B cell (primary cell): ENCODE measurements around the gene C20orf144. TPM values are rescaled to one million over a fixed set of nuclear protein-coding genes. Genes with fewer than 3 reads are reported as not detected.

Experiments used
- ATAC-seq: fragments of 200-7000 bp; cut with Tn5 transposase; one replicate; pipeline ENCODE4 v1.10.0; 2021; ENCODE audit warnings: low read depth, mild to moderate bottlenecking, moderate number of reproducible peaks, moderate library complexity
- CTCF ChIA-PET: fragments of 350-600 bp; sonication (Branson Sonifier 250); formaldehyde crosslinking; loops from one replicate; lab custom pipeline; 2021; ENCODE audit warnings: antibody characterized with exemption, inconsistent platforms; lab: Charles Lee
- POLR2A ChIA-PET: fragments of 350-600 bp; sonication (Branson Sonifier 250); formaldehyde crosslinking; loops from one replicate; lab custom pipeline; 2021; ENCODE audit warnings: antibody characterized with exemption; lab: Charles Lee
- DNase-seq: peaks from one replicate; pipeline ENCODE4 v3.0.0; 2013
- H2AFZ ChIP-seq: 2 replicates; pipeline ENCODE4 v1.6.1; 2012; ENCODE audit warnings: mild to moderate bottlenecking, low read depth, low read length; ENCODE audit not compliant: insufficient read depth, poor library complexity, severe bottlenecking
- H3K27ac ChIP-seq, 2 donors: 1 replicate in 1 of 2; 2 replicates in 1 of 2; pipeline ENCODE4 v1.5.1; 2012 to 2013; ENCODE audit warnings: low read length in 2 of 2, mild to moderate bottlenecking in 2 of 2, moderate library complexity in 1 of 2
- H3K27me3 ChIP-seq, 4 experiments: fragments of 200-600 bp in 1 of 4; sonication (generic) in 1 of 4; replicated peaks in 1 of 4; 1 replicate in 2 of 4; 2 replicates in 2 of 4; pipeline versions ENCODE4 v1.6.1 to v1.7.0; 2013 to 2016; ENCODE audit warnings: low read length in 3 of 4, mild to moderate bottlenecking in 2 of 4, mixed read lengths in 1 of 4, moderate library complexity in 1 of 4; ENCODE audit not compliant: insufficient read depth in 4 of 4, control insufficient read depth in 3 of 4; ENCODE audit errors: control extremely low read depth in 1 of 4
- H3K36me3 ChIP-seq, 2 experiments: replicated peaks in 1 of 2; 1 replicate in 1 of 2; 2 replicates in 1 of 2; pipeline versions ENCODE4 v1.6.1 to v1.7.1; 2013; ENCODE audit warnings: low read length in 1 of 2; ENCODE audit not compliant: insufficient read depth in 2 of 2, control insufficient read depth in 1 of 2; ENCODE audit errors: control extremely low read depth in 1 of 2, extremely low read depth in 1 of 2
- H3K4me1 ChIP-seq, 2 donors: fragments of 200-600 bp in 1 of 2; sonication (generic) in 1 of 2; 1 replicate in 1 of 2; 2 replicates in 1 of 2; pipeline versions ENCODE4 v1.5.1 to v1.6.1; 2013 to 2017; ENCODE audit warnings: low read length in 2 of 2; ENCODE audit not compliant: control insufficient read depth in 2 of 2, insufficient read depth in 2 of 2
- H3K4me2 ChIP-seq: replicated peaks from 2 replicates; pipeline ENCODE3; 2012; ENCODE audit warnings: mild to moderate bottlenecking, low read depth, low read length; ENCODE audit not compliant: poor library complexity, severe bottlenecking
- H3K4me3 ChIP-seq, 5 experiments: fragments of 200-600 bp in 1 of 5; sonication (generic) in 1 of 5; 1 replicate in 3 of 5; 2 replicates in 2 of 5; pipeline versions ENCODE4 v1.5.1 to v1.7.0; 2011 to 2016; ENCODE audit warnings: low read length in 4 of 5, mild to moderate bottlenecking in 4 of 5, low read depth in 2 of 5, control low read depth in 1 of 5, moderate library complexity in 1 of 5; ENCODE audit not compliant: insufficient read depth in 1 of 5; ENCODE audit errors: control extremely low read depth in 1 of 5, extremely low read depth in 1 of 5
- H3K79me2 ChIP-seq: fragments of 200-600 bp; sonication (generic); one replicate; pipeline ENCODE4 v1.6.0; 2016; ENCODE audit warnings: low read length; ENCODE audit not compliant: control insufficient read depth, insufficient read depth
- H3K9ac ChIP-seq: fragments of 200-600 bp; sonication (generic); 2 replicates; pipeline ENCODE4 v1.6.1; 2017; ENCODE audit warnings: mild to moderate bottlenecking, low read length, moderate library complexity
- H3K9me3 ChIP-seq, 3 donors: one replicate each; pipeline versions ENCODE4 v1.6.1 to v1.7.1; 2013; ENCODE audit warnings: low read length in 2 of 3; ENCODE audit not compliant: control insufficient read depth in 2 of 3, insufficient read depth in 1 of 3; ENCODE audit errors: control extremely low read depth in 1 of 3
- H4K20me1 ChIP-seq: 2 replicates; pipeline ENCODE4 v1.6.0; 2012; ENCODE audit warnings: mild to moderate bottlenecking, low read length; ENCODE audit not compliant: insufficient read depth, control insufficient read depth, poor library complexity, severe bottlenecking
- H3K27ac Mint-ChIP-seq: one replicate; pipeline ENCODE4 v1.8.0; 2021; ENCODE audit warnings: mixed read lengths
- H3K27me3 Mint-ChIP-seq: one replicate; pipeline ENCODE4 v1.8.0; 2021; ENCODE audit warnings: mixed read lengths
- H3K4me1 Mint-ChIP-seq: one replicate; pipeline ENCODE4 v1.8.0; 2021; ENCODE audit warnings: mixed read lengths
- H3K4me3 Mint-ChIP-seq: one replicate; pipeline ENCODE4 v1.8.0; 2021; ENCODE audit warnings: mixed read lengths
- H3K9me3 Mint-ChIP-seq: one replicate; pipeline ENCODE4 v1.8.0; 2022; ENCODE audit warnings: mixed read lengths; ENCODE audit not compliant: insufficient read depth
- EZH2 ChIP-seq: IDR thresholded peaks from 2 replicates; pipeline ENCODE4 v1.6.1; 2012; ENCODE audit warnings: borderline replicate concordance, low read depth, mild to moderate bottlenecking, moderate library complexity, low read length; ENCODE audit not compliant: insufficient read depth, poor library complexity, severe bottlenecking
- WGBS: methylation state at CpG from one replicate; pipeline ENCODE4 v1.1.5; 2013; ENCODE audit warnings: missing lambda C conversion rate; ENCODE audit not compliant: insufficient coverage; 5-methylcytosine and 5-hydroxymethylcytosine counted together
- intact Hi-C: fragments of 100-400 bp; cut with micrococcal nuclease; formaldehyde crosslinking; loops from one replicate; pipeline ENCODE4 v1.10.0; 2022
- polyA plus RNA-seq: library from polyadenylated mRNA; depleted of rRNA; stranded (reverse); fragments of >200 nt; gene quantifications from 2 replicates; pipeline ENCODE4 v1.2.3, GENCODE V29; 2012
- total RNA-seq, 2 donors: library from RNA; stranded (reverse); fragments of 120-200 nt in 1 of 2; gene quantifications; 1 replicate in 1 of 2; 2 replicates in 1 of 2; pipeline versions ENCODE4 v1.2.3 to v1.2.4, GENCODE V29; 2013 to 2022
- TF ChIP-seq, protein P1 (sequence below): fragments of 200-600 bp; IDR thresholded peaks from one replicate; pipeline ENCODE4 v1.8.0; 2022; ENCODE audit warnings: antibody characterized with exemption, mild to moderate bottlenecking

The C20orf144 gene
- total and polyA plus RNA-seq, 2 donors (not counting 1 experiment from before 2014, with no cell fraction given), result 0.27 to 0.44 TPM

DNA sequence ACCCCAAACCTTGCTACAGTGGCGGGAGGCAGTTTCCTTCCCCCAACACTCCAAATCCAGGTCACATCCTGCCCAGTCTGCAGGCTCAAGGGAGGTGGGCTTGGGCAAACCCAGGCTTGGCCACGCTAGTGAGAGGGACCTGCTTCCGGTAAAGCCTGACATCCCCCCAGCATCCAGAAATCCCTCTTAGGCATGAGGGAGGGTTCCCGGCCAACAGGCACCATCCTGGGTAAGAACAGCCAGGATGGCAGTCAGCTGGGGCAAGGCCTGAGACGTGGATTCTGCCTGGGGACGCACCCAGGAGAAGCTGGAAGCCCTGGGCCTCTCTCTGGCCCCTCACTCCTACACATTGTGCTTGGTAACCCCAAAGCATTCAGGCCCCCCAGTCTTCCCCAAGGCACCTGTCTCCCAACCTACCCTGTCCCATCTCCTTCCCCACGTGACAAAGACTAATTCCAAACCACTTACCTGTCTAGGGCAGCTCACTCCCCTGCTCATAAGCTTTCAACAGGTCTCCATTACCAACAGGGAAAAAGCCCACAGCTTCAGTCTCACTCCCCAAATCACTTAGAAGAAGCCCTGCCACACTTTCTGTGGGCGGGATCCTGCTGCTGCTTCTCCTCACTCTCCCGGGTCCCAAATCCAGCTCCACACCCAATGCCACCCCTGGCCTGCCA, 2.1 kb downstream of the C20orf144 start:
- ATAC-seq (no peak), DNase-seq (no peak)
- ChIA-PET CTCF (interaction anchor here (0.5 to 2.8 kb wide), 8 partner anchors 11 to 444 kb away, joined by 3 to 20 read pairs (median 4); partner anchors contain the start of gene SNTA1), POLR2A (interaction anchor here (0.9 to 1.5 kb wide), 6 partner anchors 16 to 329 kb away, joined by 3 to 5 read pairs (median 3); partner anchors contain the start of genes CBFA2T2 and ZNF341)
- Histone ChIP-seq H3K27me3 (no peaks in the 10 kb centered on the region), H3K4me2 (peak overlapping the region; percentile 90), H3K4me3 (peak overlapping the region; percentile 52 to 77 (median 67)), H3K4me1 (peaks cover 18 to 43% of the 10 kb centered on the region in 2 donors), H3K27ac (peak overlapping the region; percentile 77 to 79), H3K9ac (peak overlapping the region; percentile 74), H3K9me3 (no peaks in the 10 kb centered on the region), H2AFZ (peak overlapping the region; percentile 95), H4K20me1 (no peaks in the 10 kb centered on the region), H3K79me2 (peaks cover 6% of the 10 kb centered on the region), H3K36me3 (no peaks in the 10 kb centered on the region)
- intact Hi-C loops, result loop anchor here (5.0 kb wide), 1 partner anchor 448 kb away; the partner anchor contains the start of gene EIF2S2
- peaks cover 34% of the 10 kb centered on the region for H3K4me1 Mint-ChIP-seq
- no peaks in the 10 kb centered on the region for H3K27me3 Mint-ChIP-seq
- 87% methylated on average over 6 of the region's 9 CpGs for WGBS
- H3K9me3 Mint-ChIP-seq, result no peaks in the 10 kb centered on the region
- TF ChIP-seq EZH2, result no peak
- TF ChIP-seq, protein P1, sequence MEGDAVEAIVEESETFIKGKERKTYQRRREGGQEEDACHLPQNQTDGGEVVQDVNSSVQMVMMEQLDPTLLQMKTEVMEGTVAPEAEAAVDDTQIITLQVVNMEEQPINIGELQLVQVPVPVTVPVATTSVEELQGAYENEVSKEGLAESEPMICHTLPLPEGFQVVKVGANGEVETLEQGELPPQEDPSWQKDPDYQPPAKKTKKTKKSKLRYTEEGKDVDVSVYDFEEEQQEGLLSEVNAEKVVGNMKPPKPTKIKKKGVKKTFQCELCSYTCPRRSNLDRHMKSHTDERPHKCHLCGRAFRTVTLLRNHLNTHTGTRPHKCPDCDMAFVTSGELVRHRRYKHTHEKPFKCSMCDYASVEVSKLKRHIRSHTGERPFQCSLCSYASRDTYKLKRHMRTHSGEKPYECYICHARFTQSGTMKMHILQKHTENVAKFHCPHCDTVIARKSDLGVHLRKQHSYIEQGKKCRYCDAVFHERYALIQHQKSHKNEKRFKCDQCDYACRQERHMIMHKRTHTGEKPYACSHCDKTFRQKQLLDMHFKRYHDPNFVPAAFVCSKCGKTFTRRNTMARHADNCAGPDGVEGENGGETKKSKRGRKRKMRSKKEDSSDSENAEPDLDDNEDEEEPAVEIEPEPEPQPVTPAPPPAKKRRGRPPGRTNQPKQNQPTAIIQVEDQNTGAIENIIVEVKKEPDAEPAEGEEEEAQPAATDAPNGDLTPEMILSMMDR, result no peak
- peak overlapping the region; percentile 87 for H3K4me3 Mint-ChIP-seq
- peak overlapping the region; percentile 85 for H3K27ac Mint-ChIP-seq

DNA sequence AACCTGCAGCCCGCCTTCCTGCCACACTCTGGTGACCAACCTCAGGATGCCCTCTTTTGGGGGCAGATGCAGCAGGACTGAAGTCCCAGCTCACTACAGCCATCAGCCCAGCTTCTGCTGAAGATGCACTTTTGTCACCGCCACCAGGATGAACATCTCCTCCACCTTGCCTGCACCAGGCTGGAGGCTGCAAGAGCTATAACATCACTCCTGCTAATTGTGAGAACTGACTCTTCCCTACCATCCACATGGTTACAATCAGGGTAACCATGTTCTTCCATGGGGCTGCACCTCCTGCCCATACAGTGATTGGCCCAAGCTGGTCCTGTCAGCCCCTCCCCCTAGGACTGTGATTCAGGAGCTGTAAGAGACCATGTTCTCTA, 2.6 kb downstream of the C20orf144 start:
- no peak overlapping the region for H2AFZ ChIP-seq
- no peaks in the 10 kb centered on the region for H3K27me3 ChIP-seq
- H3K9me3 Mint-ChIP-seq, result no peaks in the 10 kb centered on the region
- no peak overlapping the region for H3K9ac ChIP-seq
- peak overlapping the region; percentile 85 for H3K27ac Mint-ChIP-seq
- no peaks in the 10 kb centered on the region for H3K9me3 ChIP-seq
- peaks cover 18 to 44% of the 10 kb centered on the region in 2 donors for H3K4me1 ChIP-seq
- POLR2A ChIA-PET, result interaction anchor here (1.0 to 1.5 kb wide), 4 partner anchors 15 to 328 kb away, joined by 3 to 5 read pairs (median 4); partner anchors contain the start of gene ZNF341
- WGBS, result 100% methylated on average over 2 of the region's 2 CpGs
- ATAC-seq, result no peak
- peaks cover 6% of the 10 kb centered on the region for H3K79me2 ChIP-seq
- H3K27ac ChIP-seq, result no peak overlapping the region
- peak overlapping the region; percentile 87 for H3K4me3 Mint-ChIP-seq
- H3K4me1 Mint-ChIP-seq, result peaks cover 34% of the 10 kb centered on the region
- H3K27me3 Mint-ChIP-seq, result no peaks in the 10 kb centered on the region
- H3K4me2 ChIP-seq, result peak overlapping the region; percentile 90
- CTCF ChIA-PET, result interaction anchor here (0.5 to 2.8 kb wide), 4 partner anchors 11 to 444 kb away, joined by 3 to 20 read pairs (median 6); no protein-coding TSS in a partner anchor
- intact Hi-C loops, result loop anchor here (5.0 kb wide), 4 partner anchors 107 to 448 kb away; partner anchors contain the start of genes EIF2S2 and RALY
- peak; percentile 44 for DNase-seq
- no peaks in the 10 kb centered on the region for H4K20me1 ChIP-seq
- no peaks in the 10 kb centered on the region for H3K36me3 ChIP-seq
- H3K4me3 ChIP-seq, result no peak overlapping the region
- TF ChIP-seq, protein P1, result no peak
- no peak for TF ChIP-seq EZH2
